CD4-positive, alpha-beta T cell treated with Interleukin-6 at 100 ng/mL for 8 hours (primary cell): ENCODE results near the gene ADAM17.
"Not testable (repeated sequence)": the region's sequence is repeated elsewhere in the genome, so short reads cannot be mapped to it uniquely, and the experiment has no call there.

ENCODE experiments used
- DNase-seq: peaks from one replicate; pipeline ENCODE4 v3.0.0-alpha.2; 2020; ENCODE audit warnings: mixed read lengths, low spot score

Gene ADAM17

GRCh38 chr2:9565436-9566153 lies 10.0 kb upstream of the ADAM17 start:
- DNase-seq = no peak

- DNase-seq = no peak
Measured at GRCh38 chr2:9560628-9561027, 5.0 kb upstream of the ADAM17 start.

- no peak for DNase-seq
Measured at GRCh38 chr2:9558948-9559381, 3.3 kb upstream of the ADAM17 start.

GRCh38 chr2:9556121-9556743 lies 602 bp upstream of the ADAM17 start:
- peak; percentile 11 for DNase-seq

- peak; percentile 17 for DNase-seq
Measured at GRCh38 chr2:9554921-9555296, 721 bp downstream of the ADAM17 start.

- DNase-seq = peak; percentile 17
Measured at GRCh38 chr2:9552219-9553178, 3.1 kb downstream of the ADAM17 start.

GRCh38 chr2:9550859-9551391 lies 4.7 kb downstream of the ADAM17 start:
- not testable (repeated sequence) for DNase-seq

- DNase-seq = no peak
Measured at GRCh38 chr2:9549420-9549819, 6.2 kb downstream of the ADAM17 start.

GRCh38 chr2:9548506-9548905 lies 7.1 kb downstream of the ADAM17 start:
- DNase-seq = no peak

- no peak for DNase-seq
Measured at GRCh38 chr2:9547262-9547991, 8.2 kb downstream of the ADAM17 start.

- DNase-seq = no peak
Measured at GRCh38 chr2:9545502-9545901, 10.1 kb downstream of the ADAM17 start.

GRCh38 chr2:9543557-9543956 lies 12.1 kb downstream of the ADAM17 start:
- DNase-seq = no peak

- DNase-seq = no peak
Measured at GRCh38 chr2:9539531-9539930, 16.1 kb downstream of the ADAM17 start.

- no peak for DNase-seq
Measured at GRCh38 chr2:9538000-9538507, 17.6 kb downstream of the ADAM17 start.

- DNase-seq = no peak
Measured at GRCh38 chr2:9536504-9536903, 19.1 kb downstream of the ADAM17 start.

GRCh38 chr2:9535177-9535576 lies 20.5 kb downstream of the ADAM17 start:
- no peak for DNase-seq

- DNase-seq = no peak
Measured at GRCh38 chr2:9533663-9534062, 22.0 kb downstream of the ADAM17 start.

- DNase-seq = no peak
Measured at GRCh38 chr2:9532421-9532820, 23.2 kb downstream of the ADAM17 start.

GRCh38 chr2:9527995-9528787 lies 27.4 kb downstream of the ADAM17 start:
- DNase-seq = no peak

- no peak for DNase-seq
Measured at GRCh38 chr2:9525266-9525665, 30.4 kb downstream of the ADAM17 start.

GRCh38 chr2:9524291-9524690 lies 31.3 kb downstream of the ADAM17 start:
- no peak for DNase-seq
